HCT116 (cell line): ENCODE measurements around the gene OTOP3. TPM values are rescaled to one million over a fixed set of nuclear protein-coding genes. Genes with fewer than 3 reads are reported as not detected.

Experiments
- ATAC-seq: fragments of 200-7000 bp; cut with Tn5 transposase; 2 replicates; pipeline ENCODE4 v1.9.1; 2020; ENCODE audit warnings: mild to moderate bottlenecking, moderate library complexity
- BruUV-seq: library from RNA; stranded (reverse); fragments of 400-500 nt; replicated peaks from 2 replicates; lab custom pipeline; 2021; lab: Mats Ljungman, UMichigan
- CTCF ChIA-PET: fragments of 300-600 bp; sonication (Branson Sonifier 250); formaldehyde crosslinking; loops from one replicate; lab custom pipeline; 2021; ENCODE audit warnings: antibody characterized with exemption; lab: Charles Lee
- POLR2A ChIA-PET: fragments of 300-600, 350-600 bp; sonication (Branson Sonifier 250); formaldehyde crosslinking; loops from one replicate; lab custom pipeline; 2021; ENCODE audit warnings: antibody characterized with exemption; lab: Charles Lee
- RAD21 ChIA-PET, 2 experiments: fragments of 300-600 bp; sonication (Branson Sonifier 250); formaldehyde crosslinking; loops; one replicate each; lab custom pipeline; 2023; ENCODE audit warnings: low total read pairs in 2 of 2; ENCODE audit not compliant: uncharacterized antibody in 2 of 2, unreplicated experiment in 2 of 2, low non-redundant PET in 1 of 2; lab: Charles Lee
- DNase-seq: peaks from one replicate; pipeline ENCODE4 v3.0.0-alpha.2; 2010; ENCODE audit warnings: low read depth, low spot score
- H2AFZ ChIP-seq: fragments of 200-600 bp; shearing (Covaris generic), sonication (generic); 2 replicates; pipeline ENCODE4 v1.6.1; 2017; ENCODE audit warnings: low read depth, mixed run types, mixed read lengths, antibody characterized with exemption, low read length; ENCODE audit not compliant: poor library complexity, severe bottlenecking
- H3K27ac ChIP-seq: 2 replicates; pipeline ENCODE4 v1.5.1; 2012; ENCODE audit warnings: low read depth, low read length
- H3K27me3 ChIP-seq: fragments of 200-600 bp; sonication (generic); 2 replicates; pipeline ENCODE4 v1.6.1; 2016; ENCODE audit warnings: mixed run types, low read length, mixed read lengths; ENCODE audit not compliant: insufficient read depth
- H3K36me3 ChIP-seq, 2 experiments: fragments of 200-500 bp in 1 of 2; fragments of 200-600 bp in 1 of 2; sonication (Bioruptor generic) in 1 of 2; sonication (generic) in 1 of 2; 2 replicates each; pipeline versions ENCODE4 v1.5.1 to v1.6.1; 2014 to 2016; ENCODE audit warnings: low read length in 2 of 2, inconsistent platforms in 1 of 2, mixed read lengths in 1 of 2, mixed run types in 1 of 2; ENCODE audit not compliant: insufficient read depth in 2 of 2, control insufficient read depth in 1 of 2
- H3K4me1 ChIP-seq, 2 experiments: fragments of 200-600 bp in 1 of 2; sonication (generic) in 1 of 2; 2 replicates each; pipeline versions ENCODE4 v1.5.1 to v1.6.1; 2012 to 2017; ENCODE audit warnings: low read length in 2 of 2, inconsistent platforms in 1 of 2, mild to moderate bottlenecking in 1 of 2, mixed read lengths in 1 of 2, mixed run types in 1 of 2, moderate library complexity in 1 of 2; ENCODE audit not compliant: insufficient read depth in 2 of 2, control insufficient read depth in 1 of 2
- H3K4me2 ChIP-seq: fragments of 200-600 bp; sonication (generic); 2 replicates; pipeline ENCODE4 v1.6.1; 2017; ENCODE audit warnings: mixed run types, low read length, mixed read lengths
- H3K4me3 ChIP-seq, 2 experiments: fragments of 200-600 bp in 1 of 2; sonication (generic) in 1 of 2; replicated peaks in 1 of 2; 2 replicates each; pipeline ENCODE4 v1.5.1; 2011 to 2016; ENCODE audit warnings: low read length in 2 of 2, control low read depth in 1 of 2, low read depth in 1 of 2, mild to moderate bottlenecking in 1 of 2, mixed read lengths in 1 of 2, mixed run types in 1 of 2
- H3K79me2 ChIP-seq: fragments of 200-600 bp; sonication (generic); 2 replicates; pipeline ENCODE4 v1.6.1; 2017; ENCODE audit warnings: mild to moderate bottlenecking, mixed run types, low read length, moderate library complexity, mixed read lengths; ENCODE audit not compliant: insufficient read depth
- H3K9ac ChIP-seq: fragments of 200-600 bp; sonication (generic); 2 replicates; pipeline ENCODE4 v1.6.1; 2016; ENCODE audit warnings: low read length, mixed read lengths
- H3K9me2 ChIP-seq: fragments of 200-600 bp; sonication (generic), shearing (Covaris generic); 2 replicates; pipeline ENCODE4 v1.6.1; 2017; ENCODE audit warnings: mixed run types, mild to moderate bottlenecking, moderate library complexity; ENCODE audit not compliant: insufficient read depth
- H3K9me3 ChIP-seq, 2 experiments: fragments of 200-500 bp in 1 of 2; fragments of 200-600 bp in 1 of 2; sonication (Bioruptor generic) in 1 of 2; sonication (generic) in 1 of 2; 2 replicates each; pipeline ENCODE4 v1.6.1; 2014 to 2017; ENCODE audit warnings: low read length in 2 of 2, mixed read lengths in 2 of 2, inconsistent platforms in 1 of 2, low read depth in 1 of 2, mild to moderate bottlenecking in 1 of 2, mixed run types in 1 of 2, moderate library complexity in 1 of 2; ENCODE audit not compliant: control insufficient read depth in 1 of 2, insufficient read depth in 1 of 2
- H4K20me1 ChIP-seq: fragments of 200-600 bp; sonication (generic), shearing (Covaris generic); 2 replicates; pipeline ENCODE4 v1.6.1; 2017; ENCODE audit warnings: mixed run types, mild to moderate bottlenecking, moderate library complexity; ENCODE audit not compliant: insufficient read depth
- CBX3 ChIP-seq: IDR thresholded peaks from 2 replicates; pipeline ENCODE4 v1.6.1; 2012; ENCODE audit warnings: low read depth
- EZH2phosphoT487 ChIP-seq: fragments of 200-600 bp; IDR thresholded peaks from 2 replicates; pipeline ENCODE4 v1.6.1; 2018; ENCODE audit warnings: antibody characterized with exemption, borderline replicate concordance
- RAD21 ChIP-seq: IDR thresholded peaks from 2 replicates; pipeline ENCODE4 v1.6.1; 2012; ENCODE audit warnings: low read depth, mild to moderate bottlenecking
- TCF7L2 ChIP-seq: IDR thresholded peaks from 2 replicates; pipeline ENCODE4 v1.7.0; 2011; ENCODE audit warnings: borderline replicate concordance, inconsistent platforms; ENCODE audit not compliant: insufficient read depth, insufficient read length; ENCODE audit errors: extremely low read depth
- ZBTB33 ChIP-seq: IDR thresholded peaks from 2 replicates; pipeline ENCODE4 v1.6.1; 2011; ENCODE audit warnings: mild to moderate bottlenecking, low read length, moderate library complexity; ENCODE audit not compliant: insufficient replicate concordance; ENCODE audit errors: extremely low read depth
- intact Hi-C: fragments of 100-400 bp; cut with micrococcal nuclease; formaldehyde crosslinking; loops from 2 replicates; pipeline ENCODE4 v1.10.0; 2022
- total RNA-seq: library from RNA; stranded (reverse); gene quantifications from one replicate; pipeline ENCODE4 v1.2.1, GENCODE V29; 2021; ENCODE audit not compliant: unreplicated experiment

Gene OTOP3
- total RNA-seq, 1 experiment from 2014 or later = not detected

GRCh38 chr17:74951065-74951464 is 15.4 kb downstream of the OTOP3 start (continued):
- TF ChIP-seq ZBTB33 (no peak), EZH2phosphoT487 (no peak), TCF7L2 (no peak), RAD21 (no peak)

GRCh38 chr17:74951680-74952421 is 16.2 kb downstream of the OTOP3 start:
- Histone ChIP-seq H3K4me2 (no peak overlapping the region), H2AFZ (no peak overlapping the region), H3K4me3 (no peak overlapping the region), H3K27ac (no peak overlapping the region), H4K20me1 (no peaks in the 10 kb centered on the region), H3K9me3 (no peaks in the 10 kb centered on the region), H3K27me3 (no peaks in the 10 kb centered on the region), H3K79me2 (no peaks in the 10 kb centered on the region), H3K36me3 (no peaks in the 10 kb centered on the region), H3K9ac (no peak overlapping the region), H3K9me2 (no peaks in the 10 kb centered on the region), H3K4me1 (peaks cover 2 to 16% of the 10 kb centered on the region in 2 experiments; a peak in 3 of 4 replicates)
- ChIA-PET POLR2A (interaction anchor here (0.5 to 1.1 kb wide), 3 partner anchors 78 to 225 kb away, joined by 3 to 4 read pairs (median 4); partner anchors contain the start of gene FDXR), RAD21 (no interaction called here), CTCF (interaction anchor here (1.5 kb wide), 1 partner anchor 9 kb away, joined by 8 read pairs; no protein-coding TSS in a partner anchor)
- no peak for TF ChIP-seq CBX3
- intact Hi-C loops = no loop called here
- no peak for ATAC-seq
- DNase-seq = no peak
- no TSS peak for BruUV-seq
